GM21737 (cell line): ENCODE results near the gene PSMC6.

Experiments
- ATAC-seq: cut with Tn5 transposase; IDR thresholded peaks from one replicate; pipeline ENCODE4 v1.9.1; 2021; ENCODE audit warnings: mild to moderate bottlenecking, moderate library complexity; ENCODE audit not compliant: unreplicated experiment

The PSMC6 gene

GRCh38 chr14:52706724-52707706, at the start of gene PSMC6:
Gene PSMC6 (plus strand): TSS chr14:52707200. CDS start chr14:52707220, 20 bp downstream.
- ATAC-seq: peak; percentile 96

DNA sequence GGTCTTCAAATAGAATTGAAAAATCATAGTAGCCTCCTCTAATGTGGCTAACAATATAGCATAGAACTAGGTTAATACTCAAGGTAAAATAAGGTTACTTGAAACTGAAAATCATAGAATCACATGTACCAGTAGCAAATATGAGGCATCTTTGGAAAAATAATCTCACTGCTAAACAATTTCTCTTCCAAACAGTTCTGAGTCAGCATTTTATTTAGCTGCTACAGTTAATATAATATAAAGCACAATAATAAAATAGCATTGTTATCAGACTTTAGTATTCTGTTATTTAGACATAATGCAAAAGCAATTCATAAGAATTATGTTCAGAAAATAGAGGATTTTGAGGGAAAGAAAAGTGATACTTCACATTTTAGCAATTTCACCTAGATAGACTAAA, 46.7 kb upstream of the PSMC6 start:
- ATAC-seq: no peak

DNA sequence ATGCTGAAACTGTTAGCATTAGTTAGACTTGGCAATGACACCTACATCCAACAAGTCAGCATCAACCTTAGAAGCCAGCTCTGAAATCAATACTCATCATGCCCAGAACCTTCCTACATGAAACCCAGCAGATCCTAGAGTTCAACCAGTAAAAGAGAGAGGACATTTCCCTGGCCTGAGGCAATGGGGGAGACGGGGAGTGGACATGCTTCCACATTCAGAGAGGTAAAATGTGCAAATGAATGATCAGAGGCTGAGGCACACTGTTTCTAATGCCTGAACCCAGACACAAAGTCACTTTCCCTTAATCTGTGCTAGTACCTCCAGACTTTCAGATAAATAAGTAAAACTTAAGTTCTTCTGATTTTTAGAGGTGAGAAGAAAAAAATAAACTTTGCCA, 46.2 kb upstream of the PSMC6 start:
- ATAC-seq: no peak

DNA sequence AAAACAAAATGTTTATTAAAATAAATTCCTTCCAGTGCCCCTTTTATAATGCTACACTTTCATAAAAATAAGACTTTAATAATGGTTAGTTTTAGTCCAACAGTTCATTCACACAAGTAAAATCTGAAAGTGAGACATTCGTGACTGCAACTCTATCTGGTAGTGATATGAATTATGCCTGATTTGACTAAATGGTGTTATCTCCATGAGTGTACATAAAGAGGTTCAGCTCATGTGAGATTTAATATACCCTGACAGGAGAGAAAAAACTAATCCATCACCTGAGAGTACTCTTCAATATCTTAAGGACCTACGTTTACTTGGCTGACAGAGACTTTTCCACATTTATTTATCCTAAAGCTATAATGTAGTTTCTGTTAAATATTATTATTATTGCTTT, 45.7 kb upstream of the PSMC6 start:
- ATAC-seq: no peak

DNA sequence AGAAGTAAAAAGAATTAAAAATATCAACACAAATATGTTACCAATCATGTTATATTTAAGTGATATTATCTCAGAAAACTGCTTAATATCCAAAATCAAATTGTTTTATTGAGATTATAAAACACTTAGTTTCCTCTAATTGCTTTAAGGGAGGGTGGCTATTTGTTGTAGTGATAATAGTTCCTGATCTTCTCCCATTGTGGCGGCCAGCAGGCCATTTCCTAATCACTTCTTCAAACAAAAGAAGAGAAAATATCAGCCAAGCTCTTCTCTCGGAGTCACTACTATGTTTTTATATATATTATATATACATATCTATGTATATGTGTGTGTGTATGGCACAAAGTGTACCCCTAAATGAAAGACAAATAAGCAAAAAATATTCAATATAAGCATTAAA, 43.1 kb upstream of the PSMC6 start:
- no peak for ATAC-seq

DNA sequence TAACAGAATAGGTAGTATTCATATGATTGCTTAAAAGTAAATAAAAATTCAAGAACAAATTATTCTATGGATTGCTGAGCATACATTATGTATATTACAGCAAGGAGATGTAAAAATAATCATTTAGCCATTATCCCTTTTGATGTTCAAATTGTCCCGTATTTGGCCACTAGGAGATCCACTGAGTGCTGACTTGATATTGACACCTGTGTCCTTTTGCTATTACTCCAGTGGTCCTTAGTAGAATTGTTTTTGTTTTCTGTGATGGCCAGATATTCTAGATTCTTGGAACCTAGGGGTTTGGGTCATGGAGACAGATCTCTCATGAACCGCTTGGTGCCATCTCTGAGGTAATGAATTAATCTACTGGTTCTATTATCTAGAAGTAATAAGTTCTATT, 28.4 kb upstream of the PSMC6 start:
- ATAC-seq: no peak

DNA sequence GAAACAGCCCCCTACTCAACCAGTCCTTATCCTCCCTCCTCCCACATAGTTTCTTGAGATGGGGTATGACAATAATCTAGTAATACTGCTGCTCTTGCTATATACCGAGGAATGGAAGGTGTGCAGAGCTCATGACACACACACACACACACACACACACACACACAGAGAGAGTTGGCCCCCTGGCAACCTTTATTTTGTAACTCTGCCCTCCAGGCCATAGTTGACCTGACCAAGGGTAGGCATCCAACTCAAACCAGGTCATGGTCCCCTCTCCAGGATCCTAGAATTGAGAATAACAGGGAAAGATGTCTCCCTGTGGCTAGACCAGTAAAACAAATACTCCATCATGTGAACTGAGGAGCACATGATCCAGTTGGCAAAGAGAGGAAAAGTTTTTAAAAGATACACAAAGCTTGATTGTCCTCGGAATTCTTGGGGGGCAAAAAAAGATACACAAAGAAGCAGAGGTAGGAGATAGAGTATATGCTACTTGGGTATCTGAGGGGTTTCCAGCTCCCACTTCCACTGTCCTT, 22.9 kb upstream of the PSMC6 start:
- ATAC-seq: no peak

DNA sequence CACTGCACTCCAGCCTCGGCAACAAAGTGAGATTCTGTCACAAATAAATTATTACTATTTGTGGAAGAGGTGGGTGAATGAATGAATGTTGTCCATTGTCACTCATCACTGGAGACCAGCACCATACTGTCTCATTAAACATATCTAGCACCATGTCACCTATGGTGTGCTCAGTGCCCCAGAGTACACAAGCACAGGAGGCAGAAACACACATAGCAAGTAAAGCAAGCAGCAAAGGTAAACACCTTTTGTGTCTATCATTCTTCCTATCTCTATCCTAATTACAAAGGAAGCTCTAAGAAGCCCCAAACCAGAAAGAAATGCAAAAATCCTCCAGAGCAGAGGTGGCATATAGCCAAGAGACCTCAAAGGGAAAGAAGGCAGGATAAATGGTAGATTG, 20.8 kb upstream of the PSMC6 start:
- no peak for ATAC-seq

- ATAC-seq: no peak
Observed at GRCh38 chr14:52690983-52691760, 15.8 kb upstream of the PSMC6 start.

DNA sequence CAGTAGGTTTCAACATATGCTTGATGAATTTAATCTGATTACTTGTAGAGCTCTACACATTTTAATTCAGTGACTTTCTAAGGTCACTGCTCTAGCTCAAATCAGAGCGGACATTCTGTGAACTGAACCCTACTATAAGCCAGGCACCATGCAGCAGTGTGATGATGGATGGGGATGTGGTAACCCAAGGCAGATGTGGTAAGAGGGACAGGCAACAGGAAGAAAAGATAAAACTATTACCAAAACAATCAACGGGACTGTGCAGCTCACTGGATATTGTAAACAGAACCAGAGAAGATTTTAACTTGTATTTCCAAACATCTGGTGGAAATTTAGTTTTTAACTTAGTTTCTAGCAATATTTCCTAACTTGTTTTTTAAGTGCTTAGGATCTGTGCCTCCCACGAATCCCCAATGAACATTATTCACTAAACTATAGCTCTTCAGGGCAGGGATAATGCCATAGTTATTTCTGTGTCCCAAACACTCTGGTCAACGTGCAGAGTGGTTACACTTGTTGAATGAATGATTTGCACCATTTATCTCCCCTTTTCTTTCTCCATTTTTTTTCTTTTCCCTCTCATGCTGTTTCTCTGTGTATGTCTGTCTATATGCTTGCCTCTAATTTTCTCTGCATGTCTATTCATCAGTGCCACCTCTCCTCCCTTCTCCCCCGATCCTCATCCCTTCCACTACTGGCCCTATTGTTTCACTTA, 14.6 kb upstream of the PSMC6 start:
- no peak for ATAC-seq

- no peak for ATAC-seq
Observed at GRCh38 chr14:52693036-52693435, 14.0 kb upstream of the PSMC6 start.

- ATAC-seq: no peak
Observed at GRCh38 chr14:52693532-52693931, 13.5 kb upstream of the PSMC6 start.

DNA sequence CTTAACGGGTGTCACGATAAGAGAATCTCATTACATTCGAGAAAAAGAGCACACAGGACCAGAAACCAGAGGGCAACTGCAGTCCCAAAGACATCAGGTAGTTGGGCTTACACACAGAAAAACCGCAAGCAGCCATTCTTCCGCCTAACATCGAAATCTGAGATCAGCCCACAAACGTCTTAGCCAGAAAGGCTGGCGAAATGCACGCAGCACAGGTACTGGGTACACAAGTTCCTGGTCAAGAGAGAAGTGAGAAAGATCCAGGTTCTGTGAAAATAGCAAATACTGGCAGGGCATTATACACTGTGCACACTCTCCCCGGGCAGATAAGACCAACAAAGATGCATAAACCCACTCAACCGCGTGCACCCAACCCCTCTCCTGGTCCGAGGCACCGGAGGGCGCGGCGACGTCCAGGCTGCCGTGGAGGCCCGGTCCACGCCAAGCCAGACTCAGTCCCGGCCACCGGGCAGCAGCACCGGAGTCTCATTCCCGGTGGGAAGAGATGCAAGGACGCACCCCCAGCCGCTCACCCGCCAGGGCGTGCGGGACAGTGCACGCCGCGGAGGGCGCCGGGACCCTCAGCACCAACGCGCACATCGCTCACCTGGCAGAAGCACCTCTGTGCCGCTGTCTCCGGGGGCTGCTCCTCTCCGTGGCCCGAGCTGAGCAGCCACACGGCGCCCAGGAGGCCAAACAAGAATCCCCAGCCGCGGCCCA, 12.1 kb upstream of the PSMC6 start:
- ATAC-seq: peak; percentile 51

DNA sequence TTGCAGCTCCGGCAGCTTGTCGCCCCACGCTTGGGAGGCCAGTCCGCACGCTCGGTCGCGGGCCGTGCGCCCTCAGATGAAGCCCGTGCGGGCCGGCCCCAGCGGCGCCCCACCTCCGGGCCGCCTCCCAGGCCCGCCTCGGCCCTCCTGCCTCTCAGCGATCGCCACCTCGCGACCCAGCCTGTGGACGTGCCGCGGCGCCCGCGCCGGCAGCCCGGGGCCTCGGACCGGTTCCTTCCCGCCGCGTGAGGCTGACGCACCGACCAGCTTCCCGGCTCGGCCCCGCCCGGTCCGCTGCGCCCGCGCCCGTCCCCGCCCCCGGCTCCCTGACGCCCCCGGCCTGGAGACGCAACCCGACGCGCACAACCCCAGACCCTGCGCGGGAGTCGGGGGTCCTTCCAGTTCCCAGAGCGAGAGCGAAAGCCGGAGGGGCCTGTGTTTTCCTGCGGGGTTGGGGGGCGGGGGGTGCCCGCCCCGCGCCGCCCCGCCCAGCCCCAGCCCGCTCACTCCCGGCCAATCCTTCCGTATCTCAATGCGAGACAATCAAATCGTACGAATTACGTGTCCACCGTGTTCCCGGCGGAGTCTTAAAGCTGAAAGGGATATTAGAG, 11.4 kb upstream of the PSMC6 start, which contains the start of gene ERO1A:
ERO1A (minus strand) TSS at position 78 of the 611 bp plus-strand sequence; CDS start at position 1, 77 bp downstream.
- peak; percentile 73 for ATAC-seq

GRCh38 chr14:52700701-52701172, 6.3 kb upstream of the PSMC6 start:
- ATAC-seq: no peak

DNA sequence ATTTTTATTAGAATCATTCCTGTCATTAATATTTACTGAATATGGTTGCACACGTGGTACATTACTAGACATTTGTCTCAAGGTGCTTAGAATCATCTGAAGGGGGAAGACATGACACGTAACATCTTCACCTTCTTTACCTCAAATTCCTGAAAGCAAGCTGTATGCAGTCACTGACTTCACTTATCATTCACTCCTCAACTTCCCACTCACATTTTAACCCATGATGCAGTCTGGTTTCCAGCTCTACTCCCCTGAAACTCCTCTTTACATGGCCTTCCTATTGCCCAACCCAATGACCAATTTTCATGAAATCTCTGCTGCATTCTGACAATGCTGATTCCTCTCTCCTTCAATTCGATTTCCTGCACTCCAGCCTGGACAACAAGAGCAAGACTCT, 5.8 kb upstream of the PSMC6 start:
- no peak for ATAC-seq

DNA sequence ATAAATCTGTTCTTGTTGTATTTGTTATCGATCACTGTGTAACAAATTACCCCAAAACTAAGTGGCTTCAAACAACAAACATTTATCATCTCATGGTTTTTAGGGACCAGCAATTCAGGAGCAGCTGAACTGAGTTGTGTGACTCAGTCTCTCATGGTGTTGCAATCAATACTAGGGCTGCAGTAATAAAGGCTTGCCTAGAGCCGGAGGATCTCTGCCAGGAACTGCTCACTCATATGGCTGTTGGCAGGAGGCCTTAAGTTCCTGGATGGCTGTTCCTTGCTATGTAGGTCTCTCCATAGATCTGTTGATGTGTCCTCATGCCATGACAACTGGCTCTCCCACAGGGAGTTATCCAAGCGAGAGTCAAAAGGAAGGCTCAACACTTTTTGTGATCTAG, 3.8 kb upstream of the PSMC6 start:
- ATAC-seq: no peak

DNA sequence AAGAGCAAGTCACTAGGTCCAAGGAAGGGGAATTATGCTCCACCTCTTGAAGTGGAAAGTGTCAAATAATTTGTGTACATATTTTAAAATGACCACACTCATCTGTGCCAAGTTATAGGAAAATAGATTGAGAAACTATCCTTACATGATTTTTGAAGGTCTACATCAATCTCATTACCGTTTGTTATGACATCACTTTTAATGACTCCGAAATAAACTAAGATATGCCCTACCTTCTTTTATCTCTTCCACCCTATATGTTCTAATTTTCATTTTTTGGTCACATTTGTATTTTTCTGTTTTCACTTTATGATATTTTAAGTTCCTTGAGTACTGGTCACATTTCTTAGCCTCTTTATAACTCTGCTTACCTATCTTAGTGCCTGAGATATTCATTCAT, 3.3 kb upstream of the PSMC6 start:
- no peak for ATAC-seq

DNA sequence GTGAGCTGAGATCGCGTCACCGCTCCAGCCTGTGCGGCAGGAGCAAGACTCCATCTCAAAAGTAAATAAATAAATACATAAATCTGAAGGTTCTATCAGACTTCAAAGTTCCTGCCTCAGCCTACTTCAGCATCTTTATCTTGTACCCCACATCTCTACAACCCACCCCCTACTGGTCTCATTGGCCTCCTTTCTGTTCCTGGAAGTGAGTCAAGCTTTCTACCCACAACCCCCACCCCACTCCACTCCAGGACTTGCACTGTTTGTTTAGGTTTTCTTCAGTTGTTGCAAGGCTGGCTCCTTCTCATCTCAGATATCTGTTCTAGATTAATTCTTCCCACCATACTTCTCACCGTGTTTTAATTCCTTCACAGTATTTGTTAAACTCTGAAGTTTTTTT, 714 bp upstream of the PSMC6 start:
- no peak for ATAC-seq

GRCh38 chr14:52711666-52712065, 4.7 kb downstream of the PSMC6 start:
- ATAC-seq: no peak
